ENCODE measurements around the gene CDH13.
"Not testable (repeated sequence)": the region's sequence is repeated elsewhere in the genome, so short reads cannot be mapped to it uniquely, and the experiment has no call there.

The CDH13 gene

DNA sequence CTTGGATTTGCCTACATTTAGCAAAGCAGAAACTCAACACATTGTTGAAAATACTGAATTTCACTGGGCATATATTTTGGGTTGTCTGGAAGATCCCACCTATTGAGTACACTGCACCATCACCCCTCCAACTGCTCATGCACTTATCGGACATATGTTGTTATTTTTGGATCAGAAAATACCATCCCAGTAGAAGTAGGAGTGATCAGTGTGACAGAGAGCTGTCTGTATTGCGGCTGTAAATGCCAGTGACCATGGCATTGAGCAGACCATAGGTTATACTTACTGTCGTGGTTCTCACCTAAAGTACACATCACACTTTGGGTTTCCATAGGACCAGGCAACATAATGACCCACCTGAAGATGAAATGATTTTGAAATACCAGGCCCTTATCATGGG is 264.7 kb downstream of the CDH13 start:
- no peak for DNase-seq (ENCODE audit: low spot score)

- no peak for DNase-seq (ENCODE audit: low spot score)
Observed at GRCh38 chr16:82891918-82892317, 265.1 kb downstream of the CDH13 start.

- no peak for DNase-seq (ENCODE audit: low spot score)
Observed at GRCh38 chr16:82892324-82892723, 265.6 kb downstream of the CDH13 start.

- no peak for DNase-seq (ENCODE audit: low spot score)
Observed at GRCh38 chr16:82895843-82896242, 269.1 kb downstream of the CDH13 start.

DNA sequence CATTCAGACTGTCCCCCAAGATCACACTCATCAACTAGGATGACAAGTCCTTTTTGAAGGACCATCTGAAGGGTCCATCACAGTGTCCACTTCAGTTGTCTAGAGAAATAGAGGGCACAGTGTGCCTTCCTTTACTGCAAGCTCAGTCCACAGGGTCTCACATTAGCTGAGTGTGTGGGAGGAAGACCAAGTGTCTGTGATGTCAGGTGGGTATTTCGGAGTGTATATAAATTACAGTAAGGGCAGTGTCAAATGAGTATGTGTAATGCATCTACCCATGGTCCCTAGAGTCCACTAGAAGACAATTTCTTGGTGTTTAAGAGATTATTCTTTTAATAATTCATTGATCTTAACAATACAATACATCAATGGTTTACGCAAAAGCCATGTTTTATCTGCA is 272.2 kb downstream of the CDH13 start:
- no peak for DNase-seq (ENCODE audit: low spot score)

GRCh38 chr16:82899731-82900450 is 273.1 kb downstream of the CDH13 start:
- no peak for DNase-seq (ENCODE audit: low spot score)

GRCh38 chr16:82900559-82900958 is 273.8 kb downstream of the CDH13 start:
- DNase-seq (ENCODE audit: low spot score): no peak

DNA sequence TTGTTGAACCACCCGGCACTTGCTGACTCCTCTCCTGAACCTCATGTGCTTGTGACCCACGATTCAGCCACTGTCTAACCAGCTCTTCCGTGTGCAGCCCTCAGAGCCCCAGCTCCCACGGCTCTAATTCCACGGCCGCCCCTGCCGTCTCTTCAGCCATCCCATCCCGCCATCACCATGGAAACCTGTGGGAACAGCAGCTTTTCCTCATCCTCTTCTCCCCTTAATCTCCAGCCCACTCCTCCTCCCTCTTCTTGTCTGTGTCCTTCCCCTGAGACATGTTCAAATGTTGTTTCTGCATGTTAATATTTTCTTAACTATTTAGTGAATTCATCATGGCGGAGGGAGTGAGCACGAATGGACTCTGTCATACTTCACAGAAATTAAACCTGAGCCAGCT is 285.2 kb downstream of the CDH13 start:
- DNase-seq (ENCODE audit: low spot score): no peak

- DNase-seq (ENCODE audit: low spot score): no peak
Observed at GRCh38 chr16:82915139-82915824, 288.5 kb downstream of the CDH13 start.

- no peak for DNase-seq (ENCODE audit: low spot score)
Observed at GRCh38 chr16:82917886-82918595, 291.3 kb downstream of the CDH13 start.

GRCh38 chr16:82924075-82924854 is 297.5 kb downstream of the CDH13 start:
- no peak for DNase-seq (ENCODE audit: low spot score)

GRCh38 chr16:82926500-82926899 is 299.7 kb downstream of the CDH13 start:
- DNase-seq (ENCODE audit: low spot score): no peak

DNA sequence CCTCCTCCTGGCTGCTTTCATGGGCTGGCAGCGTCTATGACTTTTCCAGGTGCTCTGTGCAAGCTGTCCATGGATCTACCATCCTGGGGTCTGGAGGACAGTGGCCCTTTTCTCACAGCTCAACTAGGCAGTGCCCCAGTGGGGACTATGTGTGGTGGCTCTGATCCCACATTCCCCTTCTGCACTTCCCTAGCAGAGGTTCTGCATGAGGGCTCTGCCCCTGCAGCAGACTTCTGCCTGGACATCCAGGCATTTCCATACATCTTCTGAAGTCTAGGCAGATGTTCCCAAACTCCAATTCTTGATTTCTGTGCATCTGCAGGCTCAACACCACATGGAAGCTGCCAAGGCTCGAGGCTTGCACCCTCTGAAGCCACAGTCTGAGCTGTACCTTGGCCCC is 307.2 kb downstream of the CDH13 start:
- DNase-seq (ENCODE audit: low spot score): not testable (repeated sequence)

GRCh38 chr16:82935766-82936165 is 309.0 kb downstream of the CDH13 start:
- DNase-seq (ENCODE audit: low spot score): no peak

DNA sequence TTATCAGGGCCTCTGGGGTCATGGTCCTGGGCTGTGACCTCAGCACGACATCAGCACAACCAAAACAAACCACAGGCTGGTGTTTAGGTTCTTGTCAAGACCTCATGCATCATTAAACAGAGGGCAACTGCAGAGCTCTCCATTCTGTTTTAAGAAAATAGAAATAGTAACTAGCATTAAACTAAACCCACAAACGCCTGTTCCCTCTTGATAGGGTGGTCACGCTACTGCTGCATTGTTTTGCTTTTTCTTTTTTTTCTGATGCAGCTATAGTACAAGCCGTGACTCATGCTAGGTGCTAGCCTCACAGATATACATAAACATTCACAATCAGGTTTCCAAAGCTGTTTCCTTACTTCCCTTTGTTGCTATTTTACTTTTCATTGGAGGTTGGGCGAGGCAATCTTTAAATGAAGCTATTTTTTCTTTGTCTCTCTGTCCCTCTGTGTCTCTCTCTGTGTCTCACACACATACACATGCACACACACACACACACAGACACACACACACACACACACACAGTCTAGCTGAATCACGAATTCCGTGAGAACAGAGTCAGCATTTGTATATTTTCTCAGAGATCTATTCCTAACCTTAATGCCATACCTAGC is 310.3 kb downstream of the CDH13 start:
- DNase-seq (ENCODE audit: low spot score): peak; percentile 26

GRCh38 chr16:82937926-82938520 is 311.3 kb downstream of the CDH13 start:
- no peak for DNase-seq (ENCODE audit: low spot score)

DNA sequence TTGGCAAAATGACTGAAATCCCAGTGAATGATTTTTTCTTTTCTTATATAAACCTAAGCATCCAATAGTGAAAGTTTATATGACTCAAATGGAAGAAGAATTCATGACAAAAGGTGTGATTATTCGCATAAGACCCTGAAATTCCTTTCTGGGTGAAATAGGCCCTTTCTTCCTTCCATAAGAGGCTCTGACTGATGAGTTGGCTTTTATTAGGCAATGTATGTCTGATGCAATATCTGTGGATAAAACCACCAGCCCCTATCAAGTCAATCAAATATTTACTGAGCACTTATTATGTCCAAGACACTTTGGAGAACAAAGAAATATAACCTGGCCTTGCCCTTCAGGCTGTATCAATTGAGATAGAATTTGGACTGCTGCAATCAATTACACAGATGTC is 316.6 kb downstream of the CDH13 start:
- DNase-seq (ENCODE audit: low spot score): no peak

- DNase-seq (ENCODE audit: low spot score): no peak
Observed at GRCh38 chr16:82945420-82946101, 318.8 kb downstream of the CDH13 start.

GRCh38 chr16:82947698-82948097 is 320.9 kb downstream of the CDH13 start:
- DNase-seq (ENCODE audit: low spot score): no peak

DNA sequence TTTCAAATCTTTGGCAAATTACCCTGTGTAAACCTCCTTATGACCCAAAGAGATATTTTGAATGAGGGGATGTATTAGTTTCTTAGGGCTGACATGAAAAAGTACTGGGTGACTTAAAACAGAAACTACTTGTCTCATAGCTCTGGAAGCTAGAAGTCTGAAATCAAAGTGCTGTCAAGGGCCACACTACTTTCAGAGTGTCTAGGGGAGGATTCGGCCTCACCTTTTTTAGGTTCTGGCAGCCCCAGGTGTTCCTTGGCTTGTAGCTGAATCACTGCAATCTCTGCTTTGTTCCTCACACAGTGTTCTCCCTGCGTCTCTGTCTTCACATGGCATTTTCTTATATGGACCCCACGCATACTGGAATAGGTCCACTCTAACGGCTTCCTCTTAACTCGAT is 322.2 kb downstream of the CDH13 start:
- DNase-seq (ENCODE audit: low spot score): no peak

- no peak for DNase-seq (ENCODE audit: low spot score)
Observed at GRCh38 chr16:82953517-82953916, 326.7 kb downstream of the CDH13 start.
